Endothelial cell of umbilical vein (primary cell): ENCODE data around the gene PRDM16. TPM values are rescaled to one million over a fixed set of nuclear protein-coding genes. Genes with fewer than 3 reads are reported as not detected.

Source experiments
- BruUV-seq: library from RNA; stranded (reverse); fragments of 400-500 nt; replicated peaks from 2 replicates; lab custom pipeline; 2021; lab: Mats Ljungman, UMichigan
- CTCF ChIA-PET: fragments of 300-600, 350-600 bp; sonication (Branson Sonifier 250); formaldehyde crosslinking; loops from one replicate; lab custom pipeline; 2021; ENCODE audit warnings: antibody characterized with exemption, inconsistent platforms; lab: Charles Lee
- POLR2A ChIA-PET: fragments of 300-600, 350-600 bp; sonication (Branson Sonifier 250); formaldehyde crosslinking; loops from one replicate; lab custom pipeline; 2021; ENCODE audit warnings: antibody characterized with exemption, inconsistent platforms; lab: Charles Lee
- DNase-seq: peaks from one replicate; pipeline ENCODE4 v3.0.0-alpha.2; 2011; ENCODE audit warnings: low read depth, low spot score
- FAIRE-seq: peaks from 2 replicates; lab custom pipeline; 2011; peaks lifted over from hg19 to GRCh38; lab: Jason Lieb, UNC
- H2AFZ ChIP-seq: 2 replicates; pipeline ENCODE4 v1.6.0; 2012; ENCODE audit warnings: low read depth, low read length, control low read depth, inconsistent platforms
- H3K27ac ChIP-seq: 2 replicates; pipeline ENCODE4 v1.5.1; 2011; ENCODE audit warnings: low read depth, mild to moderate bottlenecking, control low read depth, low read length, moderate library complexity; ENCODE audit not compliant: insufficient read depth
- H3K27me3 ChIP-seq, 2 experiments: 2 replicates each; pipeline versions ENCODE4 v1.6.0 to v1.6.1; 2011; ENCODE audit warnings: low read length in 2 of 2, mixed read lengths in 1 of 2; ENCODE audit not compliant: control insufficient read depth in 2 of 2, insufficient read depth in 2 of 2
- H3K36me3 ChIP-seq, 2 experiments: 2 replicates in 1 of 2; 3 replicates in 1 of 2; pipeline ENCODE4 v1.5.1; 2011; ENCODE audit warnings: low read length in 2 of 2, mild to moderate bottlenecking in 1 of 2, moderate library complexity in 1 of 2; ENCODE audit not compliant: control insufficient read depth in 2 of 2, insufficient read depth in 2 of 2; ENCODE audit errors: extremely low read depth in 1 of 2
- H3K4me1 ChIP-seq: 3 replicates; pipeline ENCODE4 v1.5.1; 2011; ENCODE audit warnings: mild to moderate bottlenecking, low read length; ENCODE audit not compliant: control insufficient read depth, insufficient read depth; ENCODE audit errors: extremely low read depth
- H3K4me2 ChIP-seq: 2 replicates; pipeline ENCODE4 v1.6.1; 2011; ENCODE audit warnings: low read length, control low read depth, mixed read lengths; ENCODE audit not compliant: insufficient read depth
- H3K4me3 ChIP-seq, 3 experiments: fragments of 200-600 bp in 1 of 3; sonication (generic), shearing (Covaris generic) in 1 of 3; replicated peaks in 1 of 3; 2 replicates each; pipeline ENCODE4 v1.5.1; 2011 to 2016; ENCODE audit warnings: control low read depth in 3 of 3, low read length in 3 of 3, mild to moderate bottlenecking in 2 of 3, inconsistent platforms in 1 of 3, low read depth in 1 of 3, moderate library complexity in 1 of 3; ENCODE audit not compliant: insufficient read depth in 1 of 3
- H3K79me2 ChIP-seq: 2 replicates; pipeline ENCODE4 v1.6.0; 2012; ENCODE audit warnings: low read length, inconsistent platforms; ENCODE audit not compliant: control insufficient read depth, insufficient read depth
- H3K9ac ChIP-seq: replicated peaks from 2 replicates; pipeline ENCODE3; 2011; ENCODE audit warnings: low read length, control low read depth; ENCODE audit not compliant: insufficient read depth; ENCODE audit errors: extremely low read depth
- H3K9me1 ChIP-seq: replicated peaks from 3 replicates; pipeline ENCODE4 v1.6.0; 2011; ENCODE audit warnings: mild to moderate bottlenecking, low read length; ENCODE audit not compliant: control insufficient read depth, insufficient read depth; ENCODE audit errors: extremely low read depth
- H3K9me3 ChIP-seq: replicated peaks from 2 replicates; pipeline ENCODE4 v1.5.1; 2012; ENCODE audit warnings: low read length, inconsistent platforms; ENCODE audit not compliant: control insufficient read depth, insufficient read depth
- H4K20me1 ChIP-seq: replicated peaks from 2 replicates; pipeline ENCODE3; 2011; ENCODE audit warnings: mild to moderate bottlenecking, low read length; ENCODE audit not compliant: control insufficient read depth, insufficient read depth; ENCODE audit errors: extremely low read depth
- CTCF ChIP-seq, 2 donors: IDR thresholded peaks; 1 replicate in 1 of 2; 2 replicates in 1 of 2; pipeline ENCODE4 v1.5.1; 2011; ENCODE audit warnings: low read length in 2 of 2, mild to moderate bottlenecking in 2 of 2, moderate library complexity in 2 of 2, control low read depth in 1 of 2, inconsistent platforms in 1 of 2, low read depth in 1 of 2; ENCODE audit not compliant: insufficient read depth in 1 of 2; ENCODE audit errors: extremely low read depth in 1 of 2
- EZH2 ChIP-seq: IDR thresholded peaks from 2 replicates; pipeline ENCODE4 v1.6.1; 2012; ENCODE audit warnings: borderline replicate concordance, low read depth, mild to moderate bottlenecking, moderate library complexity, low read length, inconsistent platforms; ENCODE audit not compliant: severe bottlenecking
- FOS ChIP-seq: IDR thresholded peaks from 2 replicates; pipeline ENCODE4 v1.6.1; 2011; ENCODE audit warnings: mild to moderate bottlenecking, low read length, moderate library complexity, borderline replicate concordance; ENCODE audit not compliant: insufficient read depth
- GATA2 ChIP-seq: IDR thresholded peaks from 2 replicates; pipeline ENCODE4 v1.7.0; 2011; ENCODE audit warnings: low read depth, mild to moderate bottlenecking, moderate library complexity, mixed read lengths, low read length; ENCODE audit not compliant: insufficient read length, insufficient read depth
- JUN ChIP-seq: IDR thresholded peaks from 2 replicates; pipeline ENCODE4 v1.6.1; 2011; ENCODE audit warnings: borderline replicate concordance, low read depth; ENCODE audit not compliant: insufficient read length, insufficient read depth
- MYC ChIP-seq: IDR thresholded peaks from one replicate; pipeline ENCODE4 v1.6.1; 2011; ENCODE audit warnings: mild to moderate bottlenecking, low read depth, low read length
- POLR2A ChIP-seq: IDR thresholded peaks from 2 replicates; pipeline ENCODE4 v1.6.1; 2012; ENCODE audit warnings: low read depth, mild to moderate bottlenecking, control low read depth, low read length
- POLR2AphosphoS5 ChIP-seq: IDR thresholded peaks from 2 replicates; pipeline ENCODE4 v1.6.1; 2012; ENCODE audit warnings: low read depth, mild to moderate bottlenecking, control low read depth, low read length, moderate library complexity; ENCODE audit not compliant: insufficient read depth
- dilution Hi-C: fragments of 300-500 bp; cut with MboI; formaldehyde crosslinking; loops from one replicate; pipeline ENCODE4 v1.15.0; 2019; ENCODE audit warnings: low sequenced_read_pairs; ENCODE audit not compliant: extremely low pct_ligation_motif_present
- intact Hi-C: fragments of 100-400 bp; cut with micrococcal nuclease; formaldehyde crosslinking; loops from one replicate; pipeline ENCODE4 v1.10.0; 2022
- polyA plus RNA-seq, 4 experiments: library from polyadenylated mRNA; depleted of rRNA in 3 of 4; stranded (reverse) in 3 of 4; unstranded in 1 of 4; fragments of >200 nt; gene quantifications; 2 replicates each; pipeline versions ENCODE4 v1.2.1 to v1.2.3, GENCODE V29; 2011 to 2012; ENCODE audit warnings: missing spikeins in 1 of 4
- total RNA-seq: library from RNA; stranded (reverse); gene quantifications from 2 replicates; pipeline ENCODE4 v1.2.3, GENCODE V29; 2021
- TF ChIP-seq, protein P1 (sequence below): IDR thresholded peaks from 2 replicates; pipeline ENCODE4 v1.6.1; 2011; ENCODE audit not compliant: insufficient read depth, insufficient read length

Gene PRDM16
- total and polyA plus RNA-seq, 2 donors (not counting 3 experiments of a cell fraction or from before 2014, with no cell fraction given): not detected

DNA sequence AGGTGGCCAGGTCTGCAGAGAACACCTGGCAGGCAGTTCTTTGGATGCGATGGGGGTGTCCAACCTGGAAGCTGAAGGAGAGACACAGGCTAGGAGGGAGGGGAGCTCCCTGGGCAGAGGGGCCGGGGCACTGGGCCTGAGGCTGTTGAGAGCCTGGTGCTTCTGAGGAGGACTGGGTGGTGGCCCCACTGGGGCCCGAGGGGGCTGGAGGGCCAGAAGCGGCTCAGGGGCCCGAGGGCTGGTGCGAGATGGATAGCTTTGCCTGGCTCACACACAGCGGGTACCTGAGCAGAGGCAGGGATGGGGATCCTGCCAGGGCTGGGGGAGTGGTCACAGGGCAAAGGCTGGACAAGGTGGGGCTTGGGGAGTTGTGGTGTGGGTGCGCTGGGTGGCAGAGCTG, 37.2 kb downstream of the PRDM16 start:
- H3K9me3 ChIP-seq: no peaks in the 10 kb centered on the region
- H3K27me3 ChIP-seq: no peaks in the 10 kb centered on the region
- no peak overlapping the region for H3K4me2 ChIP-seq
- no peak for FAIRE-seq
- ChIA-PET CTCF (no interaction called here), POLR2A (no interaction called here)
- no peak overlapping the region for H3K27ac ChIP-seq
- no peaks in the 10 kb centered on the region for H3K9me1 ChIP-seq
- BruUV-seq: no TSS peak
- TF ChIP-seq POLR2A (no peak), GATA2 (no peak), CTCF (IDR thresholded peaks at IDR 0.05; ENCODE audit: extremely low read depth in 1 of 2, insufficient read depth in 1 of 2, low read depth in 1 of 2, low read length in 2 of 2) (no peak)
- no peak for DNase-seq
- H3K4me1 ChIP-seq: no peaks in the 10 kb centered on the region
- intact Hi-C loops (no loop called here), dilution Hi-C loops (no loop called here)
- H3K36me3 ChIP-seq: no peaks in the 10 kb centered on the region
- H4K20me1 ChIP-seq: no peaks in the 10 kb centered on the region
- no peaks in the 10 kb centered on the region for H3K79me2 ChIP-seq
- H3K9ac ChIP-seq: no peak overlapping the region
- no peak overlapping the region for H3K4me3 ChIP-seq
- H2AFZ ChIP-seq: no peak overlapping the region

DNA sequence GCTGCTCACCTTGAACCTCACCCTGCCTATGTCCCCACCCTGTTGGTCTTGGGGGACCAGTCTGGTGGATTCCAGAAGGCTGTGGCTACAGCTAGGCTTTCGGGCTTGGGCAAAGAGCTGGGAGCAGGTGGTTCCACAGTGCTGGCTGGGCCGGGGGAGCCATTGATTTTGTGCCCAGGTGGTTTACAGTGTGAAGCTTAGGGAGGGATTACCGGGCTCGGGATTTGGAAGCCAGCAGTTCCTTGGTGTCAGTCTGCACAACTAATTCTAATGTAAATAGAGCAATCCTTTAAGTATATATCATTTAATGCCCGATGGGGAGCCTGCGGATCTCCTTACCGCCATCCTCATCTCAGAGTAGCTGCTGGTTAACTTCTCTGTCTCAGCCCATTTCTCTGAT, 38.2 kb downstream of the PRDM16 start:
- no peaks in the 10 kb centered on the region for H3K9me1 ChIP-seq
- H3K79me2 ChIP-seq: no peaks in the 10 kb centered on the region
- ChIA-PET POLR2A (no interaction called here), CTCF (no interaction called here)
- no peak overlapping the region for H3K4me2 ChIP-seq
- TF ChIP-seq POLR2AphosphoS5 (no peak), GATA2 (no peak), EZH2 (no peak), JUN (no peak), MYC (no peak), FOS (no peak), POLR2A (no peak), CTCF (IDR thresholded peaks at IDR 0.05; ENCODE audit: extremely low read depth in 1 of 2, insufficient read depth in 1 of 2, low read depth in 1 of 2, low read length in 2 of 2) (no peak)
- TF ChIP-seq, protein P1, sequence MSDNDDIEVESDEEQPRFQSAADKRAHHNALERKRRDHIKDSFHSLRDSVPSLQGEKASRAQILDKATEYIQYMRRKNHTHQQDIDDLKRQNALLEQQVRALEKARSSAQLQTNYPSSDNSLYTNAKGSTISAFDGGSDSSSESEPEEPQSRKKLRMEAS: no peak
- no peaks in the 10 kb centered on the region for H3K9me3 ChIP-seq
- H3K27ac ChIP-seq: no peak overlapping the region
- H2AFZ ChIP-seq: no peak overlapping the region
- H3K4me3 ChIP-seq: no peak overlapping the region
- dilution Hi-C loops: no loop called here
- H3K36me3 ChIP-seq: no peaks in the 10 kb centered on the region
- H3K4me1 ChIP-seq: no peaks in the 10 kb centered on the region
- DNase-seq (no peak), FAIRE-seq (no peak)
- no peak overlapping the region for H3K9ac ChIP-seq
- intact Hi-C loops: no loop called here
- no peaks in the 10 kb centered on the region for H4K20me1 ChIP-seq
- no peaks in the 10 kb centered on the region for H3K27me3 ChIP-seq
- BruUV-seq: no TSS peak
